Muscle layer of colon (tissue), 2 donors: Measurements from ENCODE around the gene PPP1R3C.

ENCODE experiments used
- H3K27ac ChIP-seq: one replicate; pipeline ENCODE4 v1.7.0; 2013; ENCODE audit warnings: low read depth, mild to moderate bottlenecking, low read length, moderate library complexity
- H3K27me3 ChIP-seq, 2 donors: one replicate each; pipeline ENCODE4 v1.7.0; 2013; ENCODE audit warnings: low read length in 2 of 2, mild to moderate bottlenecking in 2 of 2; ENCODE audit not compliant: insufficient read depth in 2 of 2, control insufficient read depth in 1 of 2
- H3K36me3 ChIP-seq: one replicate; pipeline ENCODE4 v1.7.0; 2013; ENCODE audit warnings: mild to moderate bottlenecking, low read length; ENCODE audit not compliant: insufficient read depth
- H3K4me1 ChIP-seq: one replicate; pipeline ENCODE4 v1.7.0; 2013; ENCODE audit warnings: mild to moderate bottlenecking, low read length; ENCODE audit not compliant: insufficient read depth
- H3K4me3 ChIP-seq, 2 donors: one replicate each; pipeline ENCODE4 v1.7.0; 2013; ENCODE audit warnings: low read length in 2 of 2, low read depth in 1 of 2, mild to moderate bottlenecking in 1 of 2, moderate library complexity in 1 of 2
- H3K9ac ChIP-seq: one replicate; pipeline ENCODE4 v1.7.0; 2013; ENCODE audit warnings: low read length
- H3K9me3 ChIP-seq: one replicate; pipeline ENCODE4 v1.7.0; 2013; ENCODE audit warnings: mild to moderate bottlenecking, low read length
- donor health status: abdominal sarcoma.
- donor health status: Adenocarcinoma of cecum.

Gene PPP1R3C

GRCh38 chr10:91627344-91628102 is 5.3 kb downstream of the PPP1R3C start:
- H3K9ac ChIP-seq: no peak overlapping the region
- no peaks in the 10 kb centered on the region for H3K27me3 ChIP-seq
- H3K27ac ChIP-seq: no peak overlapping the region
- peaks cover 38% of the 10 kb centered on the region for H3K4me1 ChIP-seq
- H3K9me3 ChIP-seq: no peaks in the 10 kb centered on the region
- peaks cover 28% of the 10 kb centered on the region for H3K36me3 ChIP-seq
- H3K4me3 ChIP-seq: no peak overlapping the region

- Histone ChIP-seq H3K27me3 (no peaks in the 10 kb centered on the region), H3K4me1 (peaks cover 38% of the 10 kb centered on the region), H3K9me3 (no peaks in the 10 kb centered on the region), H3K36me3 (peaks cover 28% of the 10 kb centered on the region), H3K4me3 (no peak overlapping the region), H3K27ac (no peak overlapping the region), H3K9ac (no peak overlapping the region)
These were observed 5.9 kb downstream of the PPP1R3C start for GRCh38 chr10:91626936-91627335.

- no peaks in the 10 kb centered on the region for H3K27me3 ChIP-seq
- no peaks in the 10 kb centered on the region for H3K9me3 ChIP-seq
- H3K4me3 ChIP-seq: no peak overlapping the region
- peaks cover 20% of the 10 kb centered on the region for H3K4me1 ChIP-seq
- no peak overlapping the region for H3K9ac ChIP-seq
- H3K36me3 ChIP-seq: peaks cover 15% of the 10 kb centered on the region
- H3K27ac ChIP-seq: no peak overlapping the region
These were observed 8.2 kb downstream of the PPP1R3C start for GRCh38 chr10:91624633-91625032.

- Histone ChIP-seq H3K27ac (no peak overlapping the region), H3K9me3 (no peaks in the 10 kb centered on the region), H3K4me1 (peaks cover under 1% of the 10 kb centered on the region), H3K36me3 (peaks cover 5% of the 10 kb centered on the region), H3K4me3 (no peak overlapping the region), H3K9ac (no peak overlapping the region), H3K27me3 (no peaks in the 10 kb centered on the region)
These were observed 10.3 kb downstream of the PPP1R3C start for GRCh38 chr10:91622601-91623000.

- H3K4me3 ChIP-seq: no peak overlapping the region
- H3K4me1 ChIP-seq: no peaks in the 10 kb centered on the region
- H3K9me3 ChIP-seq: no peaks in the 10 kb centered on the region
- H3K27me3 ChIP-seq: no peaks in the 10 kb centered on the region
- H3K36me3 ChIP-seq: peaks cover 5% of the 10 kb centered on the region
- H3K27ac ChIP-seq: no peak overlapping the region
- H3K9ac ChIP-seq: no peak overlapping the region
These were observed 11.3 kb downstream of the PPP1R3C start for GRCh38 chr10:91621483-91622113.

GRCh38 chr10:91617072-91617609 is 15.7 kb downstream of the PPP1R3C start:
- peaks cover 12% of the 10 kb centered on the region for H3K4me1 ChIP-seq
- H3K9ac ChIP-seq: no peak overlapping the region
- no peaks in the 10 kb centered on the region for H3K36me3 ChIP-seq
- no peak overlapping the region for H3K27ac ChIP-seq
- no peak overlapping the region for H3K4me3 ChIP-seq
- H3K9me3 ChIP-seq: no peaks in the 10 kb centered on the region
- no peaks in the 10 kb centered on the region for H3K27me3 ChIP-seq

GRCh38 chr10:91616137-91616536 is 16.7 kb downstream of the PPP1R3C start:
- Histone ChIP-seq H3K27me3 (no peaks in the 10 kb centered on the region), H3K9ac (no peak overlapping the region), H3K36me3 (no peaks in the 10 kb centered on the region), H3K4me3 (no peak overlapping the region), H3K9me3 (no peaks in the 10 kb centered on the region), H3K27ac (no peak overlapping the region), H3K4me1 (peaks cover 20% of the 10 kb centered on the region)

GRCh38 chr10:91614225-91614624 is 18.6 kb downstream of the PPP1R3C start:
- H3K27ac ChIP-seq: peak overlapping the region; percentile 35
- no peaks in the 10 kb centered on the region for H3K36me3 ChIP-seq
- H3K9me3 ChIP-seq: no peaks in the 10 kb centered on the region
- no peak overlapping the region for H3K4me3 ChIP-seq
- H3K27me3 ChIP-seq: no peaks in the 10 kb centered on the region
- peaks cover 39% of the 10 kb centered on the region for H3K4me1 ChIP-seq
- H3K9ac ChIP-seq: no peak overlapping the region

GRCh38 chr10:91613411-91614187 is 19.3 kb downstream of the PPP1R3C start:
- Histone ChIP-seq H3K9ac (no peak overlapping the region), H3K36me3 (no peaks in the 10 kb centered on the region), H3K4me1 (peaks cover 46% of the 10 kb centered on the region), H3K27ac (peak overlapping the region; percentile 53), H3K27me3 (no peaks in the 10 kb centered on the region), H3K9me3 (no peaks in the 10 kb centered on the region), H3K4me3 (no peak overlapping the region)

GRCh38 chr10:91610919-91611318 is 22.0 kb downstream of the PPP1R3C start:
- peak overlapping the region; percentile 48 for H3K27ac ChIP-seq
- no peak overlapping the region for H3K9ac ChIP-seq
- H3K27me3 ChIP-seq: no peaks in the 10 kb centered on the region
- H3K36me3 ChIP-seq: no peaks in the 10 kb centered on the region
- H3K4me3 ChIP-seq: no peak overlapping the region
- peaks cover 59% of the 10 kb centered on the region for H3K4me1 ChIP-seq
- H3K9me3 ChIP-seq: no peaks in the 10 kb centered on the region

GRCh38 chr10:91610444-91610843 is 22.4 kb downstream of the PPP1R3C start:
- Histone ChIP-seq H3K4me1 (peaks cover 61% of the 10 kb centered on the region), H3K27me3 (no peaks in the 10 kb centered on the region), H3K4me3 (no peak overlapping the region), H3K9me3 (peaks cover 3% of the 10 kb centered on the region), H3K27ac (peak overlapping the region; percentile 27), H3K36me3 (no peaks in the 10 kb centered on the region), H3K9ac (no peak overlapping the region)
